Measurements from ENCODE around the gene CDK10.

DNA sequence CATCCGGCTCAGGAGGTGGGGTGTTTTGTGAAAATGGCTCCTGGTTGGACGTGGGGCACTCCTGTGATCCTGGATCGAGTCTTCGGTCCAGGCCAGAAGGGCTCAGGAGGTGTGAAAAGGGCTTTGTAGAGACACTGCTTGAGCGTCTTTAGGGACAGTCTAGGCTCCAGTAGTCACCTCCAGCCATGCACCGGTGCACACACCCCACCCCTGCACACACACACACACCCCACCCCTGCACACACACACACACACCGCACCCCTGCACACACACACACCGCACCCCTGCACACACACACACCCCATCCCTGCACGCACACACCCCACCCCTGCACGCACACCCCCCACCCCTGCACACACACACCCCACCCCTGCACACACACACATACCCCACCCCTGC is 48.0 kb upstream of the CDK10 start:
- no peak for TF ChIP-seq ZNF274 (IDR thresholded peaks at IDR 0.05; ENCODE audit: low read depth, low read length)
- no peak for TF ChIP-seq YY1 (IDR thresholded peaks at IDR 0.05; ENCODE audit: insufficient read depth, insufficient read length)
